ENCODE measurements around the gene NAGS.

DNA sequence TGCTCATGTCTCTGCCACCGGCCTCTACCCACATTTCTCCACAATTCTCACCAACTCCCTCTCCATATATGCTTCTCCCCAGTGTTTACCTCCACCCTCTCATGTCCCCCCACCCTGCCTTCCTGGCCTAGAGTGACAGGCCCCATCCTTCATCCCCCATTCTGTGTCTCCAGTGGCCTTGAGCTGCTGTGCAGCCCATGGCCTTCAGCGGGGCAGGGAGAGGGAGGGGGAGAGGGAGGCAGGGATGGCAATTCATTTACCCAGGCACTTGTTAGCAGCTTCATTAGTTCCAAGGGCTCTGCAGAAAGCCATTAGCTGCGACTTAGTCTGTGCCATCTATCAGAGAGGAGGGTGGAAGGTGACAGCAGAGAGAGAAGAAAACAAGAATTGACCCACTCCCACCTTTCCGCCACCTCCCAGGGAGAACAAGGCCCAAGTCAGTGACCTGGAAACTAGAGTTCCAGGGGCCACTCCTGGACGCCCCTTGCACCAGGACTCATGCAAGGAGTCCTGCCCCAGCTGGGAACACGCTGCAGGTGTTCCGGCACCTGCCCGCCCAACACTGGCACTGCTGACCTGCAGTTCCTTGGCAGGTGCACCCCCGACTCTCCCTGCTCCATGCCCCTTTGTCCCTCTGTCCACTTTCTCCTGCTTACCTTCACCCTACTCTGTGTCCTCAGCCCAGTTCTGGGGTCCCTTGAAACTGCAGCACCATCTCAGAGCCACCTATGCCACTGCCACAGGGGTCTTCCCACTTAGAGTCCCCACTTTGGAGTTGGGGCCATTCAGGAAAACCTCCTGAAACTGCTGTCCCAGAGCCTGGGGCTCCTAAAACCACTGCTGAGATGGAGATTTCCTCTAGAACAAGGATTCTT is 27.2 kb upstream of the NAGS start:
- TF ChIP-seq, protein P1, sequence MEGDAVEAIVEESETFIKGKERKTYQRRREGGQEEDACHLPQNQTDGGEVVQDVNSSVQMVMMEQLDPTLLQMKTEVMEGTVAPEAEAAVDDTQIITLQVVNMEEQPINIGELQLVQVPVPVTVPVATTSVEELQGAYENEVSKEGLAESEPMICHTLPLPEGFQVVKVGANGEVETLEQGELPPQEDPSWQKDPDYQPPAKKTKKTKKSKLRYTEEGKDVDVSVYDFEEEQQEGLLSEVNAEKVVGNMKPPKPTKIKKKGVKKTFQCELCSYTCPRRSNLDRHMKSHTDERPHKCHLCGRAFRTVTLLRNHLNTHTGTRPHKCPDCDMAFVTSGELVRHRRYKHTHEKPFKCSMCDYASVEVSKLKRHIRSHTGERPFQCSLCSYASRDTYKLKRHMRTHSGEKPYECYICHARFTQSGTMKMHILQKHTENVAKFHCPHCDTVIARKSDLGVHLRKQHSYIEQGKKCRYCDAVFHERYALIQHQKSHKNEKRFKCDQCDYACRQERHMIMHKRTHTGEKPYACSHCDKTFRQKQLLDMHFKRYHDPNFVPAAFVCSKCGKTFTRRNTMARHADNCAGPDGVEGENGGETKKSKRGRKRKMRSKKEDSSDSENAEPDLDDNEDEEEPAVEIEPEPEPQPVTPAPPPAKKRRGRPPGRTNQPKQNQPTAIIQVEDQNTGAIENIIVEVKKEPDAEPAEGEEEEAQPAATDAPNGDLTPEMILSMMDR (IDR thresholded peaks at IDR 0.05; ENCODE audit: low read length): no peak
- TF ChIP-seq EZH2phosphoT487 (IDR thresholded peaks at IDR 0.05; ENCODE audit: low read length) (no peak), EZH2 (optimal IDR thresholded peaks at IDR 0.05; ENCODE audit: low read depth, low read length) (no peak)

All from MM.1S (cell line).